ENCODE measurements around the gene FAM184A. TPM values are rescaled to one million over a fixed set of nuclear protein-coding genes. Genes with fewer than 3 reads are reported as not detected.
"Not testable (repeated sequence)": the region's sequence is repeated elsewhere in the genome, so short reads cannot be mapped to it uniquely, and the experiment has no call there.

FAM184A gene, protein sequence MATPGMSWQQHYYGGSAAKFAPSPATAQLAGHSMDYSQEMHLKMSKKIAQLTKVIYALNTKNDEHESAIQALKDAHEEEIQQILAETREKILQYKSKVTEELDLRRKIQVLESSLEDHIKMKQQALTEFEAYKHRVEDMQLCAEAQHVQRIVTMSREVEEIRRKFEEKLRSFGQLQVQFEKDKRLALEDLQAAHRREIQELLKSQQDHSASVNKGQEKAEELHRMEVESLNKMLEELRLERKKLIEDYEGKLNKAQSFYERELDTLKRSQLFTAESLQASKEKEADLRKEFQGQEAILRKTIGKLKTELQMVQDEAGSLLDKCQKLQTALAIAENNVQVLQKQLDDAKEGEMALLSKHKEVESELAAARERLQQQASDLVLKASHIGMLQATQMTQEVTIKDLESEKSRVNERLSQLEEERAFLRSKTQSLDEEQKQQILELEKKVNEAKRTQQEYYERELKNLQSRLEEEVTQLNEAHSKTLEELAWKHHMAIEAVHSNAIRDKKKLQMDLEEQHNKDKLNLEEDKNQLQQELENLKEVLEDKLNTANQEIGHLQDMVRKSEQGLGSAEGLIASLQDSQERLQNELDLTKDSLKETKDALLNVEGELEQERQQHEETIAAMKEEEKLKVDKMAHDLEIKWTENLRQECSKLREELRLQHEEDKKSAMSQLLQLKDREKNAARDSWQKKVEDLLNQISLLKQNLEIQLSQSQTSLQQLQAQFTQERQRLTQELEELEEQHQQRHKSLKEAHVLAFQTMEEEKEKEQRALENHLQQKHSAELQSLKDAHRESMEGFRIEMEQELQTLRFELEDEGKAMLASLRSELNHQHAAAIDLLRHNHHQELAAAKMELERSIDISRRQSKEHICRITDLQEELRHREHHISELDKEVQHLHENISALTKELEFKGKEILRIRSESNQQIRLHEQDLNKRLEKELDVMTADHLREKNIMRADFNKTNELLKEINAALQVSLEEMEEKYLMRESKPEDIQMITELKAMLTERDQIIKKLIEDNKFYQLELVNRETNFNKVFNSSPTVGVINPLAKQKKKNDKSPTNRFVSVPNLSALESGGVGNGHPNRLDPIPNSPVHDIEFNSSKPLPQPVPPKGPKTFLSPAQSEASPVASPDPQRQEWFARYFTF
- 0.10 TPM in 1 of 2 replicates, not detected in the other for total RNA-seq (2014; rRNA removed; shearing (Covaris generic); ENCODE audit: low replicate concordance)

DNA sequence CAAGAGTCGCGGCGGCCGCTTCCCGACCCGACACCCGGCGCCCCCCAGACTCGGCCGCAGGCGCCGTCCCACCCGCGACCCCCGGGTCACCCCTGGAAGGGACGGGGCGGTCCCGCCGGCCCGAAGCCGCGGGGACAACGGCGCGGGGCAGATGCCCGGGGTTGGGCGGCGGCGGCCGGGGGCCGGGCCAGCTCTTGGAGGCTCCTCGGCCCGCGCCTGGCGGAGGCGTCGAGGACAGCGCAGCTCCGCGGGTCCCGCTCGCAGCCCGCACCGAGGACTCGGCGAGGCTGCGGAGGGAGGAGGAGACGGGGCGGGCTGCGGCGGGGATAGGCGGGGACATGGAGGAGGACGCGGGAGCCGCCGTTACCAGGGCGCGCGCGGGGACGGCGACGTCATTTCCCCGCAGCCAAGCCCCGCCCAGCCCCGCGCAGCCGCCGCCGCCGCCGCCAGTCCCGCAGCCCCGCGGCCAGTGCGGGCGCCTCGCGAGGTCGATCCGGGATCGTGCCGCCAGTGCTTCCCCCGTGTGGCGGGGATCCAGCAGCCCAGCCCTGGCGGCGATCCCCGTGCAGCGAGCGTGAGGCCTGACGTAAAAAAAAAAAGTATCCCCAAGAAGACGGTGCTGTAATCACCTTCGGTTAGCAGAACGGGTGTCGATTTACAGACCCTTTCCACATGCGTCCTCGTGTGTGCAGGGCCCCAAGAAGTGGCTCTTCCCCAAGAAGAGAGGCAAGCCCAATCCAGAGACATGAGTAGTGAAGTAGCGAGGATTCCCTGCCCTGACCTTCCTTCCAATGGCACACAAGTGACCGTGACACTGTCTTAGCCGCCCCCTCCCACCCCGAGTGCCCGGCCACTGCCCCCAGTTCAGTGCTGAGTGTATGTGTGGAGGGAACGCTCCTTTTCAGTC, at the start of gene FAM184A:
TSS of gene FAM184A (minus strand) at position 289 of the 907 bp plus-strand sequence. CDS start 365 bp downstream, outside the sequence.
- peak; percentile 48 for DNase-seq (ENCODE audit: low read depth)
- in situ Hi-C loops (cut with HindIII; ENCODE audit: low pct_unique_long_range_greater_than_20kb, low sequenced_read_pairs), result no loop called here

DNA sequence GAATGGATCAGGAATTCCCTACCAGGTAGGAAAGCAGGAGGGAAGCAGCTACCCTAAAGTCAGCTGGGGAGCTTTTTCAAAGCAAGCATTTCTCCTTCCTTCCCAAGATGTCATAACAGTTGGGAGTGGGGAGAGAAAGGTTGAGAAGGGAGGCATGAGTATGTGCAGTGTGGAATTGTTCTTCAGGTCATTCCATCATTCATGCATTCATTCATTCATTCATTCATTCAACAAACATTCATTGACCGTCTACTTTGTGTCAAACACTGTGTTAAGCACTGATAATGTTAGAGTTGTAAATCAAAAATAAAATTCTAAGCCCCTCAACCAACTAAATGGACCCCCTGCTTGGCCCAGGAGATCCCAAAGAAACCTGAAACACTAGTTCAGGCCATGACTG, 49.2 kb upstream of the FAM184A start:
- in situ Hi-C loops (cut with HindIII; ENCODE audit: low pct_unique_long_range_greater_than_20kb, low sequenced_read_pairs), result no loop called here
- DNase-seq (ENCODE audit: low read depth), result no peak

DNA sequence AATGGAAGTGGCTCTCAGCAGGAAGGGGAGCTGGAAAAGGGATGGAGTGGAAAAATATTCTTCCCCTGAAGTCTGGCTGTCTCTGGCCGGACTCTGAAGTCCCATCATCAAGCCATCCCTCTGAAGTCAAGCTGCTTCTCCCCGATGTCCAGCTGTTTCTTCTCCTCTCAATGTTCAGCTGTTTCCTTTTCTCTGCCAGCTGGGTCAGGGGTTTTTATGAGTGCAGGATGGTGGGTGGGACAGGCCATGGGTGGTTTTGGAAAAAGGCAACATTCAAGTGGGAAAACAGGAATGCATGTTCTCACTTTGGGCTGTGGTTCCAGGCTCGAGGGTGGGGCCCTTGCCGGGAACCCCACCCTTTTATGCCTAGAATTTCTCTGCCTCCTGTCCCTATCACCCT, 48.4 kb upstream of the FAM184A start:
- DNase-seq (ENCODE audit: low read depth), result no peak
- in situ Hi-C loops (cut with HindIII; ENCODE audit: low pct_unique_long_range_greater_than_20kb, low sequenced_read_pairs), result no loop called here

DNA sequence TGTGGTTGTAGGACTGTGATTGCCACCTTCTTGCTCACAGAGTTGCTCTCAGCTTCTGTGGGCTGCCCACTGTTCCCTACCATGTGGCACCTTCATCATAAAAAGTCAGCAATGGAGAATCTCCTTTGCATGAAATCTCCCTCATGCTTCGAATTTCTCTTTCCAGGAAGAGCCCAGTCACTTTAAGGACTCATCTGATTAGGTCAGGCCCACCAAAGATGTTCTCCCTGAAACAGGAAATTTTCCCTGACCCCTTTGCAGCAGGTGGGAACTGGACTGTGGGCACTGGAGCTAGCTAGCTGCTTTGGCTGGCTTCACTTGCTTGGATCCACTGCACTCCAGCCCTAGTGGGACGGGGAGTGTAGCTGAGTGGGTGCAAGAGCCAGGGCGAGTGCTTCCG, 47.7 kb upstream of the FAM184A start:
- no peak for DNase-seq (ENCODE audit: low read depth)
- in situ Hi-C loops (cut with HindIII; ENCODE audit: low pct_unique_long_range_greater_than_20kb, low sequenced_read_pairs), result no loop called here

DNA sequence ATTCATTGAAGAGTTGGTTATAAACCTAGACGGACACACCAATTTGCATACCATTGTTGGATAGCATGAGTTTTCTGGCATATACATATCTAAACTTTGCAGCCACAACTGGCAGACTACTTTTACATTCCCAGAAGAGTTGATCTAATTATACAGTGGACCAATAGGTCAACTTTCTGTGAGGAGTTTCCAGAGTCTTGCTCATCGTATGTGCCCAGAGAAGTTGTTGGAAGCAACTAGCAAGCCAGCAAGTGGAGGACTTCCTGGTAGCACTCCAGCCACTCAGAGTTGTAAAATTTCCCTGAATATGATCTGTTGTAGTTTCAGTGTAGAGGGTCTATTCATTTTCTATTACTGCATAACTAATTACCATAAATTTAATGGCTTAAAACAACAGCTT, 47.1 kb upstream of the FAM184A start:
- in situ Hi-C loops (cut with HindIII; ENCODE audit: low pct_unique_long_range_greater_than_20kb, low sequenced_read_pairs), result no loop called here
- no peak for DNase-seq (ENCODE audit: low read depth)

DNA sequence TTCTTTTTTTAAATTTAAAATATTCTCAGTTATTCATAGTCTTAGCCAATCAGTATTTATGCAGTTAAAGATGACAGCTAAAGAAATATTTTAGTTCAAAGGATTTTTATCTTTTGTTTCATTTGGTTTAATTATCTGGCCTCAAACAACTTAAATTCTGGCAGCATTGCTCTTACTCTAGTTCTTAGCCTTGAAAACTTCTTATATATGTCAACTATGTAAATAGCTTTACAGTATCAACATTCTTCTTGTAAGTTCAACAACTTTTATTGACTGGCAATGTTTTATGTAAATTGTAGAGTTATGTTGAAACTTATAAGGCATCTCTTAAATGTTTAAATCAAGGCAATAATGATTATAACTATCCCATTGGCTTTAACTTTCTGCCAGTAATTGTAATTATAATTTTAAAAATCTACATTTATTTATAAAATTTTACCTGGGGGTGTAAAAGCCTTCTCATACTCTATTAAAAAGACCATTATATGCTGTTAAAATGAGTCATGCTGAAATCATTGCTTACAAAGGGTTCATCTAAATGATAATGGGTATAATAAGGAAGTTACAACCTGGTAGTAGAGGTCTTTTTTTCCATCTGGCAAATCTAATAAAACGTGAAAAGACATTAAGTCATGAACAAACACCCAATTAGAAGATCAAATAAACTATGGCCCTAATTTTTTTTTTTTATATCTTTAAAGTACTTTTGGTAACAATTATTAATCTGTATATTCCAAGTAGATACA, 45.8 kb upstream of the FAM184A start:
- in situ Hi-C loops (cut with HindIII; ENCODE audit: low pct_unique_long_range_greater_than_20kb, low sequenced_read_pairs), result no loop called here
- DNase-seq (ENCODE audit: low read depth), result no peak

DNA sequence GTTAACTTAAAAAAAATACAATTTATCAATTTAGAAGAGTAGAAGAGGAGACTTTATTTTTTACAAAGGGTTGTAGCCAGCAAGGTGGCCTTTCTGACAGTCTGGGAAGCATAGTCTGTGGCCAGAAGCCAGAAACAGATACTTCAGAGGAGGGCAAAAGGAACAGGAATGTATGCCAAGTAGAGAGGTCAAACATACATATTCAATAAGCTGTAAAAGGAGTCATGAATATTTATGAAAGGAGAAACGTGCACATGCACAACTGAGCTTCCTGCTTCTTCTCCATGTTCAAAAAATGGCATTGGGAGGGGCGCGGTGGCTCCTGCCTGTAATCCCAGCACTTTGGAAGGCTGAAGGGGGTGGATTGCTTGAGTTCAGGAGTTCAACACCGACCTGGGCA, 43.9 kb upstream of the FAM184A start:
- in situ Hi-C loops (cut with HindIII; ENCODE audit: low pct_unique_long_range_greater_than_20kb, low sequenced_read_pairs), result no loop called here
- no peak for DNase-seq (ENCODE audit: low read depth)

DNA sequence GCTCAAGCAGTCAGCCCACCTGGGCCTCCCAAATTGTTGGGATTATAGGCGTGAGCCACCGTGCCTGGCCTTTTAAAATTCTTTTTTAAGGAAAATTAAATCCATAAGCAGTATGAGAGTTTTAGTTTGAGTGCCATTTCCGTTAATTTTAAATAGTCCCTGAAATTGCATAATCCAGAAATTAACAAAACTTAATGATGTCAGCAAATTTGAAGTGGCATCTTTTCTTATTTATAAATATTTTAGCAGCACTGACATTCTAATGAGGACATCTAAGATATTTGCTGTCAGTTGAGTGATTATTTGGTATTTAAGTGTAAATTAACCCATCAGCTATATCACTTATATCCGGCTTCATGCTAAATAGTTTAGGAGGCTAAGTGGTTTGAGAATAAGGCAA, 42.9 kb upstream of the FAM184A start:
- no peak for DNase-seq (ENCODE audit: low read depth)
- in situ Hi-C loops (cut with HindIII; ENCODE audit: low pct_unique_long_range_greater_than_20kb, low sequenced_read_pairs), result no loop called here

DNA sequence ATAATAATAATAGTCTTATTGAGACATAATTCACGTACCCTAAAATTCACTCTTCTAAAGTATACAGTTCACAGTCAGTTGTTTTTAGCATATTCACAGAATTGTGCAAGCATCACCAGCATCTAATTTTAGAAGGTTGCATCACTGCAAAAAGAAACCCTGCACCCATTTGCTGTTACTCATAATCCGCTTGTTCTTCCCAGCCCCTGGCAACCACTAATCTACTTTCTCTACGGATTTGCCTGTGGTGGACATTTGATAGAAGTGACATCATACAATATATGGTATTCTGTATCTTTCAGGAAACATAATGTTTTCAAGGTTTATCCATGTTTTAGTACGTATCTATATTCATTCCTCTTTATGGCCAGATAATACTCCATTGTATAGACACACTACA, 41.5 kb upstream of the FAM184A start:
- DNase-seq (ENCODE audit: low read depth), result no peak
- in situ Hi-C loops (cut with HindIII; ENCODE audit: low pct_unique_long_range_greater_than_20kb, low sequenced_read_pairs), result no loop called here

DNA sequence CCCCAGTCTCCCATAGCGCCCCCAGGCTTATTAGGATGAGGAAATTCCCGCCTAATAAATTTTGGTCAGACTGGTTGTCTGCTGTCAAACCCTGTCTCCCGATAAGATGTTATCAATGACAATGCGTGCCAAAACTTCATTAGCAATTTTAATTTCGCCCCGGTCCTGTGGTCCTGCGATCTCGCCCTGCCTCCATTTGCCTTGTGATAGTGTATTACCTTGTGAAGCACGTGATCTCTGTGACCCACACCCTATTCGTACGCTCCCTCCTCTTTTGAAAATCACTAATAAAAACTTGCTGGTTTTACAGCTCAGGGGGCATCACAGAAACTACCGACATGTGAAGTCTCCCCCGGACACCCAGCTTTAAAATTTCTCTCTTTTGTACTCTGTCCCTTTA, 40.6 kb upstream of the FAM184A start:
- in situ Hi-C loops (cut with HindIII; ENCODE audit: low pct_unique_long_range_greater_than_20kb, low sequenced_read_pairs); DNase-seq (ENCODE audit: low read depth): not testable (repeated sequence)

DNA sequence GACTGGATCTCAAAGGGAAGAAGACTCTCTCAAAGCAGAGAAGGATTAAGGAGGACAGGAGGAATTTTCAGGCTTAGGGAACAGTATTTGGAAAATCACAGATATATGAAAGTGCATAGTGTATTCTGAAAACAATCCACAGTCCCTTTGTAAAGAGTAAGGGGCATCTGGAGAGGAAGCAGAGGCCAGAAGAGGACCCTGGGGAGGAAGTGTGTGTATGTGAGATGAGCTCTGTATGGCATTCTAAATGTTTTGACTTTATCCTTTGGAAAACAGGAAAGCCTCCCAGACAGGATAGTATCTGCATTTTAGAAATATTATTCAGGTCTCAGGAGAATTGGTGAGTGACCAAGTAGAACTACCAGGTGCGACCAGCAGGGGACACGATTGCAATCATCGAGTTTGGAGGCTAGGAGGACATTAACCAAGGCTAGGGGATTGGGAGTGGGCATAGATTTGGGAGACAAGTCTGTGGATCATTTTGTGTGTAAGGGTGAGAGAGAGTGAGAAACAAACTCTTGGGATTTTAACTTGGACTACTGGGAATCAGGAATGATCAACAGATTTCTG, 38.3 kb upstream of the FAM184A start:
- in situ Hi-C loops (cut with HindIII; ENCODE audit: low pct_unique_long_range_greater_than_20kb, low sequenced_read_pairs), result no loop called here

DNA sequence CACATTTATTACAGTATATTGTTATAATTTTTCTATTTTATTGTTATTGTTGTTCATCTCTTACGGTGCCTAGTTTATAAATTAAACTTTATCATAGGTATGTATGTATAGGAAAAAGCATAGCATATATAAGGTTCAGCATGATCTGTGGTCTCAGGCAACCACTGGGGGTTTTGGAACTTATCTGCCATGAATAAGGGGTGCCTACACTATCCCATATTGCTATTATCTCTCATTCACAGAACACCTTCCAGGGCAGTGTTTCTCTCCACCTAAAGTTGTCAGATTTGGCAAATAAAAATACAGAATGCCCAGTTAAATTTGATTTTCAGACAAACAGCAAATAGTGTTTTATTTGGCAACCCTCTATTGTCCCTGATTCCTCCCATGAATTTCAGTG, 35.5 kb upstream of the FAM184A start:
- no peak for DNase-seq (ENCODE audit: low read depth)
- in situ Hi-C loops (cut with HindIII; ENCODE audit: low pct_unique_long_range_greater_than_20kb, low sequenced_read_pairs), result no loop called here

More for the DNA sequence above, 38.3 kb upstream of the FAM184A start:
- DNase-seq (ENCODE audit: low read depth), result no peak

DNA sequence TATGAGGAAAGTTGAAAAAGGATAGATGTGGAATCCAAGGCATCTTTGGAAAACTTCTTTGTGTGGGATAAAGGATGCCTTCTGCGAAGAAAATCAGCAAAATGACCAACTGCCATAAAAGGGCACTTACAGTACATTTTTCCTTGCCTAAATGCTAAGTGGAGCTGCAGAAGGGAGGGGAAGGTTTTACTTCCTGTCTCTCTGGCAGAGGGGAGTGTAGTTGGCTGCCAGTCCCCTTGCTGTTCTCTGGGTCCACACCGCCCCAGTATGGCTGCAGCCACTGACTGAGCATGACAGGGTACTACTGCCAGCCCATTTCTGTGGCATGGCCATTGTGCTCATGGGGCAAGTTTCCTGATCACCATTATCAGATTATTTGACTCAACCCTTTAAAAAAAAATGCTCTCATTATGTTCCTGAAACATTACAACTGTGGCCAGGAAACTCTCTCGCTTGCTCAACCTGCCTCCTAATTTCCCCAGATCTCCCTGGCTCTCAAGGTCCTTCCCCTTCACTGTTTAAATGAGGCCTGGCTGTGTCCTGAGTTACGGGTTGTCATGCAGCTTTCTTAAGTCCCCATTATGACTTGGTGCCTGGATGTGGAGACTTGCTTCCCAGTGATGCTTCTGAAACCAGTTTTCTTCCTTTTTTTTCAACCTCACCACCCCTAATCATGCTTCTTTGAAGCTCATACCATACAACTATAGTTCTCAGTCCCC, 34.5 kb upstream of the FAM184A start:
- no peak for DNase-seq (ENCODE audit: low read depth)
- in situ Hi-C loops (cut with HindIII; ENCODE audit: low pct_unique_long_range_greater_than_20kb, low sequenced_read_pairs), result no loop called here

DNA sequence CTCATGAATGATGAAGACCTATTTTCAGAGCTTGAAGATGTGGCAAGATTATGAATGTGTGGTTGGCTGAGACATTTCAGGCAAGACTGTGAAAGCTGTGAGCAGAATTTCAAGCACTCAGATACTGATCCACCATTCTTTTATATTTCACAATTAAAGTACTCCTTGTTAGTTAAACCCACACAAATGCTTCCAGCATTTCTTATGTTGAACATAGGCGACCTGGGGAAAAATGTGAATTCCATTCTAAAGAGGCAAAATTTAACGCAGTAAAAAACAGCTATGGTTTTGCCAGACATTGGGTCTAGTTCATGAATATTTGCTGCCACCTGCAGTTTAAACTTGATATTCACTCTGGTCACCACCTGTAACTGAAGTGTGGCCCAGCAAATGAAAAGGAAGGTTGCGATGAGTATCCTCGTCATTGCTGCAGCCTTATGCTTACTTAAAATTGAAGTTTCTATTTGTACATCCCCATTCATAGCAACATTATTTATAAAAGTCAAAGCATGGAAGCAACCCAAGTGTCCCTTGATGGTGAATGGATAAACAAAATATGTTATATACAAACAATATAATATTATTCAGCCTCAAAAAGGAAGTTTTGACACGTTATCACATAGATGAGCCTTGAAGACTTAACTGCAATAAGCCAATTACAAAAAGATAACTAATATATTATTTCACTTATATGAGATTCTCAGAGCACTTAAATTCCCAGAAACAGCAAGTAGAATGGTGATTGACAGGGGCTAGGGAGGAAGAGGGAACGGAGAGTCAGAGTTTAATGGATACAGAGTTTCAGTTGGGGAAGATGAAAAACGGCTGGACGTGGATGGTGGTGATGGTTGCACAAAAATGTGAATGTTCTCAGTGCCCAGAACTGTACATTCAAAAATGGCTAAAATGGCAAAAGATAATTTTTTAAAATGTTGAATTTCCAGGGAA, 32.4 kb upstream of the FAM184A start:
- DNase-seq (ENCODE audit: low read depth), result peak; percentile 8
- in situ Hi-C loops (cut with HindIII; ENCODE audit: low pct_unique_long_range_greater_than_20kb, low sequenced_read_pairs), result no loop called here

DNA sequence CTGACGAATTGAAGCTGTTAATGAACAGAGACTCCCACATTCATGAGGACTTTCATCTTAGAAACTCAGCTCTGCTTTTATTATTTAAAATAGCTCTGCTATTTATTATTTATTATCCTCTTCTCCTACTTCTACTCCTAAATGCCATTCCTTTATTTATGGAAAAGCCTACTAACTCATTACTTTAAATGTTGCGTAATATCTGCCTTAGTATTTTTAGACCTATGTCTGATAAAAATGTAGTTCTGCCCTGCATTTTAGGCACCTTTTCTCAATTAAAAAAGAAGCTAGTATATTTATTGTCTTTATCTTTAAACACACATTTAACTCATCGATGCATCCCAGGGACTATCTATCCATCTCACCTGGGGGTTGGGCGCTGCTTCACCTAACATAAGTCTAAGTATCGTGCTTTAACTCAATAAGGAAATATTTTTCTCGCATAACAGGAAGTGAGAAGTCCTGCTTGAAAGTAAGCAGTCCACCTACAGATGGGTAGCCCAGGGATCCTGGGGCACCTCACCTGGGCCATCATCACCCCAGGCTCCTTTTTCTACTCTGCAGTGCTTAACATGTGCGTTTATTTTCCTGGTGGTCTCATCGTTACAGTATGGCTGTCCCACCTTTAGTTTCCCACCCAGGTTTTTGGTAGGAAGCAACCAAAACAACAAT, 31.3 kb upstream of the FAM184A start:
- in situ Hi-C loops (cut with HindIII; ENCODE audit: low pct_unique_long_range_greater_than_20kb, low sequenced_read_pairs), result no loop called here
- no peak for DNase-seq (ENCODE audit: low read depth)
